HEK293T (cell line): ENCODE data around the gene IPO9.
A peak's percentile ranks its signal among the peaks of the same experiment; 100 is the strongest.

Experiments
- CTCF ChIA-PET: fragments of 350-600 bp; formaldehyde crosslinking; extraction: SDS; loops from one replicate; lab custom pipeline; 2021; ENCODE audit warnings: antibody characterized with exemption, inconsistent platforms; lab: Yijun Ruan, JAX
- POLR2A ChIA-PET: fragments of 350-600 bp; formaldehyde crosslinking; extraction: SDS; loops from one replicate; lab custom pipeline; 2020; ENCODE audit warnings: antibody characterized with exemption, inconsistent platforms; lab: Yijun Ruan, JAX
- DNase-seq: peaks from one replicate; pipeline ENCODE4 v3.0.0; 2012; ENCODE audit warnings: mixed read lengths; ENCODE audit errors: extremely low spot score
- ARNT ChIP-seq: fragments of 450-650 bp; IDR thresholded peaks from 2 replicates; pipeline ENCODE4 v1.6.1; 2017; ENCODE audit warnings: mild to moderate bottlenecking
- BHLHE40 ChIP-seq: fragments of 450-650 bp; IDR thresholded peaks from 2 replicates; pipeline ENCODE4 v1.6.1; 2016; ENCODE audit warnings: mild to moderate bottlenecking, moderate library complexity, borderline replicate concordance
- CTBP1 ChIP-seq: fragments of 450-650 bp; IDR thresholded peaks from 2 replicates; pipeline ENCODE4 v1.6.1; 2016; ENCODE audit warnings: borderline replicate concordance
- ELF4 ChIP-seq: fragments of 450-650 bp; IDR thresholded peaks from 2 replicates; pipeline ENCODE4 v1.6.1; 2017; ENCODE audit warnings: antibody characterized with exemption
- FOXA1 ChIP-seq: fragments of 450-650 bp; IDR thresholded peaks from 2 replicates; pipeline ENCODE4 v1.6.1; 2016; ENCODE audit warnings: mild to moderate bottlenecking
- FOXK2 ChIP-seq: fragments of 450-650 bp; IDR thresholded peaks from 2 replicates; pipeline ENCODE4 v1.6.1; 2016; ENCODE audit warnings: mild to moderate bottlenecking
- FOXM1 ChIP-seq: fragments of 450-650 bp; IDR thresholded peaks from 2 replicates; pipeline ENCODE4 v1.6.1; 2017; ENCODE audit warnings: mild to moderate bottlenecking, borderline replicate concordance
- HDGF ChIP-seq: fragments of 450-650 bp; IDR thresholded peaks from 2 replicates; pipeline ENCODE4 v1.6.1; 2017; ENCODE audit warnings: antibody characterized with exemption, borderline replicate concordance
- L3MBTL2 ChIP-seq: fragments of 450-650 bp; conservative IDR thresholded peaks from 2 replicates; pipeline ENCODE4 v1.6.1; 2016; ENCODE audit warnings: mild to moderate bottlenecking
- LEF1 ChIP-seq: fragments of 450-650 bp; IDR thresholded peaks from 2 replicates; pipeline ENCODE4 v1.6.1; 2017; ENCODE audit warnings: mild to moderate bottlenecking, borderline replicate concordance
- NFRKB ChIP-seq: fragments of 450-650 bp; IDR thresholded peaks from 2 replicates; pipeline ENCODE4 v1.6.1; 2016; ENCODE audit warnings: mild to moderate bottlenecking, moderate library complexity
- PKNOX1 ChIP-seq: fragments of 450-650 bp; IDR thresholded peaks from 2 replicates; pipeline ENCODE4 v1.6.1; 2016
- SP1 ChIP-seq: fragments of 450-650 bp; IDR thresholded peaks from 2 replicates; pipeline ENCODE4 v1.6.1; 2017
- SUZ12 ChIP-seq: fragments of 450-650 bp; IDR thresholded peaks from 2 replicates; pipeline ENCODE4 v1.6.1; 2016; ENCODE audit warnings: mild to moderate bottlenecking
- TARDBP ChIP-seq: fragments of 450-650 bp; IDR thresholded peaks from 2 replicates; pipeline ENCODE4 v1.6.1; 2016
- ZNF384 ChIP-seq: fragments of 450-650 bp; IDR thresholded peaks from 2 replicates; pipeline ENCODE4 v1.6.1; 2016

IPO9 gene

GRCh38 chr1:201825245-201825644 lies 3.7 kb upstream of the IPO9 start:
- DNase-seq = no peak
- CTCF ChIA-PET = interaction anchor here (0.6 kb wide), 2 partner anchors 13 to 270 kb away, joined by 3 to 6 read pairs; no protein-coding TSS in a partner anchor
- POLR2A ChIA-PET = no interaction called here
- TF ChIP-seq L3MBTL2 (no peak), NFRKB (no peak), FOXM1 (no peak), ELF4 (no peak), SP1 (no peak), ARNT (no peak), LEF1 (no peak), CTBP1 (no peak), FOXA1 (no peak), BHLHE40 (no peak), PKNOX1 (no peak), HDGF (no peak), FOXK2 (no peak), SUZ12 (no peak)

- DNase-seq = no peak
- ChIA-PET CTCF (interaction anchor here (0.7 to 1.2 kb wide), 2 partner anchors 116 to 118 kb away, joined by 3 read pairs; no protein-coding TSS in a partner anchor), POLR2A (no interaction called here)
- TF ChIP-seq FOXA1 = no peak
- TF ChIP-seq TARDBP = no peak
- TF ChIP-seq PKNOX1 = peak; percentile 68
- TF ChIP-seq LEF1 = no peak
Measured at GRCh38 chr1:201826830-201827229, 2.1 kb upstream of the IPO9 start.

- ChIA-PET CTCF (interaction anchor here (0.7 kb wide), 1 partner anchor 116 kb away, joined by 3 read pairs; no protein-coding TSS in a partner anchor), POLR2A (no interaction called here)
- TF ChIP-seq ELF4 (no peak), FOXK2 (no peak), TARDBP (no peak), LEF1 (no peak), ARNT (no peak), CTBP1 (no peak), SUZ12 (no peak), PKNOX1 (no peak), FOXM1 (no peak), SP1 (no peak), BHLHE40 (no peak), ZNF384 (no peak), L3MBTL2 (no peak), NFRKB (no peak), FOXA1 (no peak)
- no peak for DNase-seq
Measured at GRCh38 chr1:201827321-201828216, 1.4 kb upstream of the IPO9 start.

GRCh38 chr1:201828217-201828819 lies 639 bp upstream of the IPO9 start:
- TF ChIP-seq TARDBP (no peak), BHLHE40 (no peak), L3MBTL2 (no peak), LEF1 (no peak), ELF4 (no peak), SP1 (no peak), PKNOX1 (no peak), SUZ12 (no peak), FOXM1 (no peak), ZNF384 (no peak), CTBP1 (no peak), ARNT (no peak), HDGF (no peak), FOXA1 (no peak), NFRKB (no peak), FOXK2 (no peak)
- ChIA-PET POLR2A (interaction anchor here (1.4 kb wide), 1 partner anchor 20 kb away, joined by 4 read pairs; no protein-coding TSS in a partner anchor), CTCF (interaction anchor here (1.5 kb wide), 1 partner anchor 51 kb away, joined by 4 read pairs; no protein-coding TSS in a partner anchor)
- no peak for DNase-seq

GRCh38 chr1:201831371-201831770 lies 2.4 kb downstream of the IPO9 start:
- no peak for TF ChIP-seq L3MBTL2
- no peak for TF ChIP-seq PKNOX1
- TF ChIP-seq ZNF384 = no peak
- TF ChIP-seq HDGF = no peak
- TF ChIP-seq CTBP1 = no peak
- TF ChIP-seq SUZ12 = no peak
- TF ChIP-seq TARDBP = no peak
- no peak for TF ChIP-seq FOXA1
- TF ChIP-seq BHLHE40 = no peak
- ChIA-PET POLR2A (no interaction called here), CTCF (no interaction called here)
- DNase-seq = no peak
